GM18519 (cell line): ENCODE results near the gene ACOT2.
"Not testable (repeated sequence)": the region's sequence is repeated elsewhere in the genome, so short reads cannot be mapped to it uniquely, and the experiment has no call there.

Source experiments
- ATAC-seq: cut with Tn5 transposase; IDR thresholded peaks from one replicate; pipeline ENCODE4 v1.9.1; 2021; ENCODE audit warnings: mild to moderate bottlenecking, moderate library complexity; ENCODE audit not compliant: unreplicated experiment, low FRiP score

The ACOT2 gene

DNA sequence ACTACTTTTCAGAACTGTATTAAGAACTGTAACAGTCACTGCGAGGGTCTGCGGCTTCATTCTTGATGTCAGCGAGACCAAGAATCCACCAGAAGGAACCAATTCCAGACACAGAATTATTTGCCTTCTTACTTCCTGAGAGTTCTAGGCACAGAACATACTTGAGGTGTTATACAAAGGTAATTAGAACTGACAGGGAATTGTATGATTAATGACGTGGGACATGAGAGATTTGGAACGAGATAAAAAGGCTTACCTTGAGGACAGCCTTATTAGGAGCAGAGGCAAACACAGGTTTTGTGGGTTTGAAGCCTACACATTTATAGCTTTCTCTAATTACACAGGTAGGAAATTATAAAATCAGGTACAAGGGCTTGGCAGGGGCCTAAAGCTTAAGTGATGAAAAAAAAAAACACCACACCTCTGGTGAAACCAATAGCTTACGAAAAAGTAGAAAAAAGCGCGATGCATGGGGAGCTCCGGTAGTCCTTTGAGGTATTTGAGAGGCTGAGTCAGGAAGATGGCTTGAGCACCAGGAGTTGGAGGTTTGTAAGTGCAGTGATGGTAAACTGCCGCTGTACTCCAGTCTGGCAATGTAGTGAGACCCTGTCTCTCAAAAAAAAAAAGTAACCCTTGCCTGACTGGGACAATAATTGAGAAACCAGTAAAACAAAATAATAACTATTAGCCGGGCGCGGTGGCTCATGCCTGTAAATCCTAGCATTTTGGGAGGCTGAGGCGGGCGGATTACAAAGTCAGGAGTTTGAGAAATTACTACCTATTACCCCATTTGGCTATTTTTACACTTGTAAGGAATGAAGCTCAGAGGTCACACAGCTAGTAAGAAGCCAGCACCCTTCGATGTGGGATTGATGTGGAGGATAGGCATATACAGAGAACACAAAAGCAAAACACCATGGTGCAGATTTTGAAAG, 795 bp upstream of the ACOT2 start:
- ATAC-seq, result no peak

DNA sequence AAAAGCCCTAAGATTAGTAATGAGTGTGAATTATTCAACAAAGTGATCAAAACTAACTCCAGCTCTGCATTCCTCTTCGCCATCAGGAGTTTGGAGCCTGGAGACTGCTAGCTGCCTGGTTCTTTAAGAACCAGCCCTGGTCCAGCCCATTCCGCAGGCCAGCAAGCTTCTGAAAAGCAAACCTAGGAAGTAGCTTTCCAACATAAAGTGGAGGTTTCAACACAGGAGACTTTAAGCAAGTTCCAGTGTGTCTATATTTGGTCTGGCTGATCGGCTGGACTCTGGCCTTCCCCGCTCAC, 178 bp upstream of the ACOT2 start:
- ATAC-seq, result not testable (repeated sequence)

DNA sequence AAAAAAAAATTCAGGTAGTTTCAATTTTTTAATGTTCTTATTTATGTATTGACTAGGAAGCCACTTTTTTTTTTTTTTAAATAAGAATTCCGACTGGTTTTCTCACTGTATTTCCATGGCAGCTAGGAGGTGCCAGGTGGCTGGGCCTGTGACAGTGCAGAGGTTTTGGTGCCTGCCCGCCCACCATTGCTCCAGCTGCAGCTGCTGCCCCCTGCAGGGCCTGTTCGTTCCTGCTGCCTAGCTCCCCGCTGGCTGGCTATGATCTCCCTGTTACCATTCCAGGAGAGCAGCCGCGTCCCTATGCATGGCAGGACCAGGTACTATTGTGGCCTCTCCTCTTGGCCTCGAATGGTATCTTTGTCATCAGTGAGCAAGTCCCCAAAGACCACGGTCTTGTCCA, 1.9 kb downstream of the ACOT2 start:
- ATAC-seq, result not testable (repeated sequence)

DNA sequence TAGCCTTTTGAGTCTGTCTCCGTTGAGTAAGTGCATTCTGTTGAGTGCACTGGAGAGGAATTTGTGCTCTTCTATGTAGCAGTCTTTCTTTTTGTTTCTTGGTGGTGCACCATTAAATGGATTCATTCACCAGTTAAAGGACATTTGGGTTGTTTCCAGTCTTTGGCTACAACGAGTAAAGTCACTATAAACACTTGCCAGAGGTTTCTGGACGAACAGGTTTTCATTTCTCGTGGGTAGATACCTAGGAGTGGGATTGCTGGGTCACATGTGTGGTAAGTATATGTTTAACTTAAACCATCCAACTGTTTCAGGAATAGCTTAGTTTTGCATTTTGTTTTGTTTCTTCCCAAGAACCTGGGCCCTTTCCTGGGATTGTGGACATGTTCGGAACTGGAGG, 4.0 kb downstream of the ACOT2 start:
- not testable (repeated sequence) for ATAC-seq

DNA sequence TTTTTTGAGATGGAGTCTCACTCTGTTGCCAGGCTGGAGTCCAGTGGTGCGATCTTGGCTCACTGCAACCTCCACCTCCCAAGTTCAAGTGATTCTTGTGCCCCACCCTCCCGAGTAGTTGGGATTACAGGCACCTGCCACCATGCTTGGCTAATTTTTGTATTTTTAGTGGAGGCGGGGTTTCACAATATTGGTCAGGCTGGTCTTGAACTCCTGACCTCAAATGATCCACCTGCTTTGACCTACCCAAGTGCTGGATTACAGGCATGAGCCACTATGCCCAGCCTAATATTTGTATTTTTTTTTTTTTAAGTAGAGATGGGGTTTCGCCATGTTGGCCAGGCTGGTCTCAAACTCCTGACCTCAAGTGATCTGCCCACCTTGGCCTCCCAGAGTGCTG, 4.7 kb downstream of the ACOT2 start:
- not testable (repeated sequence) for ATAC-seq

DNA sequence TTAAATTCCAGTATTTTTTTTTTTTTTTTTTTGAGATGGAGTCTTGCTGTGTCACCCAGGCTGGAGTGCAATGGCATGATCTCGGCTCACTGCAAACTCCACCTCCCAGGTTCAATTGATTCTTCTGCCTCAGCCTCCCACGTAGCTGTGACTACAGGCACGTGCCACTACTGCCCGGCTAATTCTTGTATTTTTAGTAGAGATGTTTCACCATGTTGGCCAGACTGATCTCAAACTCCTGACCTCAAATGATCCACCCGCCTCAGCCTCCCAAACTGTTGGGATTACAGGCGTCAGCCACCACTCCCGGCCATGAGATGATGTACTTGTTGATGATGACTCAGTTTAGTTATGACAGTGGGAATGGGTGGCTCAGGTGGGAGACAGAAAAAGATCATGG, 5.2 kb downstream of the ACOT2 start:
- ATAC-seq, result not testable (repeated sequence)

DNA sequence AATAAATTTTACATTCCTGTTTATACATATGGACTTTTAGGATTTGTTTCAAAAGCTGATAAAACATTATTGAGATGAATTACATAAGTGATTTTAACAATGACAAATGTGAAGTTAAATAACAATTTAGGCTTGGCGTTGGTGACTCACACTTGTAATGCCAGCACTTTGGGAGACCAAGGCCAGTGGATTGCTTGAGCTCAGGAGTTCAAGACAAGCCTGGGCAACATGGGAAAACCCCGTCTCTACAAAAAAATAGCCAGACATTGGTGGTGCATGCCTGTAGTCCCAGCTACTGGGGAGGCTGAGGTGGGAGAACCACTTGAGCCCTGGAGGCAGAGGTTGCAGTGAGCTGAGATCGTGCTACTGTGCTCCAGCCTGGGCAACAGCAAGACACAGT, 7.4 kb downstream of the ACOT2 start:
- ATAC-seq, result no peak

DNA sequence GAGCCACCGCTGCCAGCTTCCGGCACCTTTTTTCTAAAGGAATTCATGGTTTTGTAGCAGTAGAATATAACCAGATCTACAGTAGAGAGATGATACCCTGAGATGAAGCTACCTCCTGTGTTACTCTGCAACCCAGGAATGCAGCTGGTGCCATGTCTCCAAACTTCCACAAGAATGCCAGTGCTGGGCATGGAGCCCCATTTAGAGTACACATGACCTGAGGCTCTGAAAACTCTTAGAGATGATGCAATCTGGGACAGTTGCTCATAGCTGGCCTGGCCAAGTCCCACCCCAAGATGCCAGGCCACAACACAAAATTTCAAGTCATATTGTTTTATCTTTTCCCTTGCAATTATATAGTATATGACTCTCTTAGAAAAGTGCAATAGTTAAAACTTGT, 8.2 kb downstream of the ACOT2 start:
- not testable (repeated sequence) for ATAC-seq

DNA sequence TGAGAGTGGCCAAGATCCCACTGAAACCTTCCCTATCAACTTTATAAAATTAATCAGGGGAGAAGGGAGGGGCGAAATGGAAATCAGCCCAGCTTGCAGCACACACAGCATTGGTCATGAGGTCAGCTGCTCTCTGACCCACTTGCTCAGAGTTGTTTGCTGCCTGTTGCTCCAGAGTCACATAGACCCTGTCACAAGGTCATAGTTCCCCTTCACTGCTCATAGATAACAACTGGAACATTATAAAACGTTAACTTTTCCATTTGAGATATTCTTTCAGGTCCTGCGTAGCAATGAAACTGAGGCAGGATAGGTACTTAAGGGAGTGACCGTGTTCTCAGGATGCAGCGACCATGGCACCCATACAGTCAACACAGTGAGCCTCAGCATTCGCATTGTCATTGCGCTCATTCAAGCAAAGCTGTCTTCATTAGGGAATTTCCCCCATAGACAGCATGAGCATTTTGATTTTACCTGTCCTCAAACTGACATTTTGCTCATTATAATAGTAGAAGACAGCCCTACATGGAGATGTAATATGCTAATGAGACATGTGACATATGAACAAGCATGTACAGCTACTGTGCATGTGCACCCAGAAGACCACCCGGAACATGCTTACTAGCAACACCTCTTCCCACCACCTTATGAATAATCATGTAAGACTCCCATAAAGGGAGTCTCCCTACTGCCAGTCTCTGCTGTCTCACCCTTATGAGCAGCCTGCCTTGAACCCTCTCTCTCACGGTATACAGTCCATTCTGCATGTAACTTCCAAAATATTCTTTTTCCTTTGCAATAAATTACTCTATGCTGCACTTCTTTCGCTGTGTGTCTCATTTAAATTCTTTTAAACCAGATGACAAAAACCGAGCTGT, 13.3 kb downstream of the ACOT2 start:
- ATAC-seq, result not testable (repeated sequence)

DNA sequence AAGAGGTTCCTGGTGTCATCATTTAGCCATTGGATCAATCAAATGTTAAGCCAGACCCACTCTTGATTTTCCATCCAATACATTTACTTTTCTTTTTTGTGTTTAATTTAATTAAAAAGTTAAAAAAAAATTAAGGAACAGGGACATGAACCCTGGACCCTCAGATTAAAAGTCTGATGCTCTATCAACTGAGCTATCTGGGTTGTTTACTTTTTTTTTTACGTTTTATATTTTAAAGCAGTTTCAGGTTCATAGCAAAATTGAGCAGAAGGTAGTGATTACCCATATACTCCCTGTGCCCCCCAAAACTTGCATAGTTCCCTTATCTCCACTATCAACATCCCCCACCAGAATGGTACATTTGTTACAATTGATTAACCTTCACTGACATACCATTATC, 19.7 kb downstream of the ACOT2 start:
- ATAC-seq, result no peak

DNA sequence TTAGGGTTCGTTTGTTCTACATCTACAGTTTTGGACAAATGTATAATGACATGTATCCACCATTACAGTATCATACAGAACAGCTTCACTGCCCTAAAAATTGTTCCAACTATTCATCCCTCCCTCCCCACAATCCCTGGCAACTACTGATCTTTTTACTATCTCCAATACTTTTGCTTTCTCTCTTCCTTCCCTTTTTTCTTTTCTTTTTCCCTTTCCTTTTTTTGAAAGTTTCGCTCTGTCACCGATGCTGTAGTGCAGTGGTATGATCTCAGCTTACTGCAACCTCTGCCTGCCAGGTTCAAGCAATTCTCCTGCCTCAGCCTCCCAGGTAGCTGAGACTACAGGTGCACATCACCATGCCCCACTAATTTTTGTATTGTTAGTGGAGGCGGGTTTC, 20.1 kb downstream of the ACOT2 start:
- no peak for ATAC-seq

DNA sequence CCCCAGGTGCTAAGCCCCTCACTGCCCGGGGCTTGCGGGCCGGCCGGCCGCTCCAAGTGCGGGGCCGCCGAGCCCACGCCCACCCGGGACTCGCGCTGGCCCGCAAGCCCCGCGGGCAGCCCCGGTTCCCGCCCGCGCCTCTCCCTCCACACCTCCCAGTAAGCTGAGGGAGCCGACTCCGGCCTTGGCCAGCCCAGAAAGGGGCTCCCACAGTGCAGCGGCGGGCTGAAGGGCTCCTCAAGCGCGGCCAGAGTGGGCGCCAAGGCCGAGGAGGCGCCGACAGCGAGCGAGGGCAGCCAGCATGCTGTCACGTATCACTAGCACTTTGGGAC, 21.6 kb downstream of the ACOT2 start:
- not testable (repeated sequence) for ATAC-seq

DNA sequence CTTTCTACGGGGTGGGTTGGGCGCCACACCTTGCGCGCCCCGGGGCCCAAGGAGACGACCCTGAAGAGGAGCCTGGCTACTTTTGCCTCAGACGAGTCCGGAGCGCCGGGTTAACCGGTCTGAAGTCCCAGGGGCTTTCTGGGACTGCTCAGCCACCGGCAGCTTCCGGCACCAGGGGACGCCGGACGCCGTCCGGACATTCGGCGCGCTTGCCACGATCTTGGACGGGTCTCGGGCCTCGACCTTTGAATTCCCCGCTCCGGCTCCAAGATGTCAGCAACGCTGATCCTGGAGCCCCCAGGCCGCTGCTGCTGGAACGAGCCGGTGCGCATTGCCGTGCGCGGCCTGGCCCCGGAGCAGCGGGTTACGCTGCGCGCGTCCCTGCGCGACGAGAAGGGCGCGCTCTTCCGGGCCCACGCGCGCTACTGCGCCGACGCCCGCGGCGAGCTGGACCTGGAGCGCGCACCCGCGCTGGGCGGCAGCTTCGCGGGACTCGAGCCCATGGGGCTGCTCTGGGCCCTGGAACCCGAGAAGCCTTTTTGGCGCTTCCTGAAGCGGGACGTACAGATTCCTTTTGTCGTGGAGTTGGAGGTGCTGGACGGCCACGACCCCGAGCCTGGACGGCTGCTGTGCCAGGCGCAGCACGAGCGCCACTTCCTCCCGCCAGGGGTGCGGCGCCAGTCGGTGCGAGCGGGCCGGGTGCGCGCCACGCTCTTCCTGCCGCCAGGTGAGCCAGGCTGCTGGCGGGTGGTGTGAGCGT, 22.9 kb downstream of the ACOT2 start, which contains the start of gene ACOT4:
Gene ACOT4, plus strand, starts transcription at position 184 of the 760 bp plus-strand sequence. Its CDS starts 87 bp downstream, at position 271.
- ATAC-seq, result no peak

DNA sequence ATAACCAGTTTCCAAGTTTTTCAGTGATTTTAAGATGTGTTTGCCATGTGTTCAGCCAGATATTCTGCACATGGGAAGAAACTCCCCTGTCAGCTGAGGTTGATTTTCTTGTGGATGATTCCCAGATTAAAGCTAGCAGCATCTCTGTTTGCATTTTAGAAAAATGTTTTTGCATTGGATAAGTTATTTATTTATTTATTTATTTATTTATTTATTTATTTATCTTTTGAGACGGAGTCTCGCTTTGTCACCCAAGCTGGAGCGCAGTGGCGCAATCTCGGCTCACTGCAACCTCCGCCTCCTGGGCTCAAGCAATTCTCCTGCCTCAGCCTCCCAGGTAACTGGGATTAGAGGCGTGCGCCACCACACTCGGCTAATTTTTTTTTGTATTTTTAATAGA, 25.5 kb downstream of the ACOT2 start:
- ATAC-seq, result no peak

DNA sequence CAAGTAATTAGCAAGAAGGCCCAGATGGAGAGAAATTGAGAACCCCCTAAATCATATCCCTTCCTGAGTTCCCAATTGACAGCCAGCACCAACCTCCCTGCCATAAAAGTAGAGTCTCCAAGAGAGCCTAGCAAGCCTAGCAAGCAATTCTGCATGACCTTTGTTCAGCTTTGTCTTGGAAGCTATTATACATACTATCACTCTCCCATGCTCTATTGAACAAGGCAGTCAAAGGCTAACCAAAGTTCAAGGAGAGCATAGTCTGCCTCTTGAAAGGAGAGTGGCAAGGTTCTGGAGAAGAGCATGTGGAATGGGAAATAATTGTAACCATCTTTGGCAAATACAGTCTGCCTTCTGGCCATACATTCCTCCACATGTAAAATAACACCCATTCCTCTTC, 30.5 kb downstream of the ACOT2 start:
- ATAC-seq, result no peak

DNA sequence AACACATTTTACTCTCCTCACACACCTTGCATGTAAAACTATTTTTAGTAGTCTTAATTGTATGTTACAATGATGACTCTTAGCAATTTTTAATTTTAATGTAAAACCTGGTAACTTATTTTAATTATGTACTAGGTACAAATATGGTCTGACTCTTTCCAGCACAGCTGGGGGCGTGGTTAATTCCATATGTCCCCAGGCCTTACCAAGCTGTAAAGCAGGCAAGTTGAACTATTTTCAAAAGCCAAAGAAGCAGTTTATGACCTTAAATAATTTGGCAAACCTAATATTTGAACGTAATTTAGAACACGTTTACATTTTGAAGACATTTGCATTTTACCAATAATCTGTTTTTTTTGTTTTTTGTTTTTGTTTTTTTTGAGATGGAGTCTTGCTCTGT, 34.0 kb downstream of the ACOT2 start:
- ATAC-seq, result no peak

DNA sequence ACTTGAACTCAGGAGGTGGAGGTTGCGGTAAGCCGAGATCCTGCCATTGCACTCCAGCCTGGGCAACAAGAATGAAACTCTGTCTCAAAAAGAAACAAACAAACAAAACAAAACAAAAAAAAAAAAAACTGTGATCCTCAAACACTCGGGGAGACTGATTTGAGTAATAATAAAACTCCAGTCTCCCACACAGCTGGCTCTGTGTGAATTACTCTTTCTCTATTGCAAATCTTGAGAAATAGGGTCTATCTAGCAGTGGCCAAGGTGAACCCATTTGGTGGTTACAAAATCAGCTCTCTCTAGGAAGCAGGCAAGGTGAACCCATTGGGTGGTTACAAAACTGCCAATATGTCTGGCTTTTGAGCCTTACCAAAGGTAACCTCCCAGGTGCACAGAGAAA, 37.3 kb downstream of the ACOT2 start:
- ATAC-seq, result no peak

DNA sequence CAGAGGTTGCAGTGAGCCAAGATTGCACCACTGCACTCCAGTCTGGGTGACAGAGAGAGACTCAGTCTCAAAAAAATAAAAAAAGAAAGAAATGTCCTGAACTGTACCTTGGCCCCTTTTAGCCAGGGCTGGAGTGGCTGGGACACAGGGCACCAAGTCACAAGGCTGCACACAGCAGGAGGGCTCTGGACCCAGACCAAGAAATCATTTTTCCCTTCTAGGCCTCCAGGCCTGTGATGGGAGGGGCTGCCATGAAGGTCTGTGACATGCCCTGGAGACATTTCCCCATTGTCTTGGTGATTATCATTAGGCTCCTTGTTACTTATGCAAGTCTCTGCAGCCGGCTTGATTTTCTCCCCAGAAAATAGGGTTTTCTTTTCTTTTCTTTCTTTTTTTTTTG, 38.2 kb downstream of the ACOT2 start:
- no peak for ATAC-seq

DNA sequence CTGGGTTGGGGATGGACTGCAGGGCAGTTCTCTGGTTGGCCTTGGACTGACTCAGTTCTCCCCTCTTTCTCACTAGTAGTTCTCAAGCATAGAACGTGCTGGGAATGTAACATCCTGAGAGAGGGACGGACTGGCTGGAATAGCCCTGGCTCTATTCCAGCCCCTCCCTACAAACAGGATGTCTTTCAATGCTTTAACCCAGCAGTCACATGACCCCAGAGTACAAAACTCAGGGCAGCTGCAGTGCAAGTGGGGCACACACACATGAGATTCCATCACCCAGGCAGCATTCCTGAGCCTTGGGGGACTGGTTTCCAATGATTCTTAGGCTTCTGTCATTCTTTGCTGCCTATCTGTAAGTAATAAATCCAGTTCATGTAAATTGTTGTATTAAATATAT, 41.7 kb downstream of the ACOT2 start:
- no peak for ATAC-seq

DNA sequence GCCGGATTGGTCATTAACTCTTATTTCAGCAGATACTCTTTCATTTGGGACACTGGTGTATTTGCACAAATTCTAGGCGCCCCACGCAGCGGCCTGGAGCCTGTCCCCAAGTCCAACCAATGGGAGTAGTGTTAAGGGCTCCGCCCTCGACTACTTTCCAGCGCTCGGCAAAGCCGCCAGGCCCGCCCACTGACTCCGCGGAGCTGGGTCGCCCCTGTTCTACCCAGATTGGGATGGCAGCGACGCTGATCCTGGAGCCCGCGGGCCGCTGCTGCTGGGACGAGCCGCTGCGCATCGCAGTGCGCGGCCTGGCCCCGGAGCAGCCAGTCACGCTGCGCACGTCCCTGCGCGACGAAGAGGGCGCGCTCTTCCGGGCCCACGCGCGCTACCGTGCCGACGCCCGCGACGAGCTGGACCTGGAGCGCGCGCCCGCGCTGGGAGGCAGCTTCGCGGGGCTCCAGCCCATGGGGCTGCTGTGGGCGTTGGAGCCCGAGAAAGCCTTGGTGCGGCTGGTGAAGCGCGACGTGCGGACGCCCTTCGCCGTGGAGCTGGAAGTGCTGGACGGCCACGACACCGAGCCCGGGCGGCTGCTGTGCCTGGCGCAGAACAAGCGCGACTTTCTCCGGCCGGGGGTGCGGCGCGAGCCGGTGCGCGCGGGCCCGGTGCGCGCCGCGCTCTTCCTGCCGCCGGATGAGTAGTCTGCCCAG, 43.5 kb downstream of the ACOT2 start, which contains the start of gene ACOT6:
Gene ACOT6, plus strand, starts transcription at position 179 of the 707 bp plus-strand sequence. Its CDS starts 55 bp downstream, at position 234.
- ATAC-seq, result peak; percentile 70
